Right cardiac atrium (tissue), 5 donors: ENCODE measurements around the gene SLC11A2. TPM values are rescaled to one million over a fixed set of nuclear protein-coding genes. Genes with fewer than 3 reads are reported as not detected.
A peak's percentile ranks its signal among the peaks of the same experiment; 100 is the strongest.
"Not testable (repeated sequence)": the region's sequence is repeated elsewhere in the genome, so short reads cannot be mapped to it uniquely, and the experiment has no call there.

Experiments
- ATAC-seq, 2 donors: fragments of 200-7000 bp; cut with Tn5 transposase; one replicate each; pipeline versions ENCODE4 v1.8.0 to v1.9.1; 2020; ENCODE audit warnings: moderate library complexity in 2 of 2, mild to moderate bottlenecking in 1 of 2
- DNase-seq, 3 donors: peaks; one replicate each; pipeline ENCODE4 v3.0.0-alpha.2; 2020
- H3K27ac ChIP-seq: one replicate; pipeline ENCODE4 v1.5.1; 2013; ENCODE audit warnings: mild to moderate bottlenecking, low read length, control low read depth, moderate library complexity
- H3K27me3 ChIP-seq: one replicate; pipeline ENCODE4 v1.6.1; 2013; ENCODE audit not compliant: control insufficient read depth, insufficient read depth
- H3K4me1 ChIP-seq: one replicate; pipeline ENCODE4 v1.6.1; 2013; ENCODE audit warnings: low read length; ENCODE audit not compliant: control insufficient read depth, insufficient read depth
- H3K4me3 ChIP-seq: one replicate; pipeline ENCODE4 v1.5.1; 2013; ENCODE audit warnings: low read length, control low read depth
- H3K9me3 ChIP-seq: one replicate; pipeline ENCODE4 v1.6.1; 2013; ENCODE audit warnings: low read length; ENCODE audit not compliant: control insufficient read depth
- WGBS: extraction: QIAGEN DNeasy Blood & Tissue Kit; methylation state at CpG from one replicate; pipeline ENCODE4 v1.1.7; 2013; 5-methylcytosine and 5-hydroxymethylcytosine counted together
- intact Hi-C, 4 donors: fragments of 100-400 bp; cut with DNase I; formaldehyde crosslinking; loops; one replicate each; pipeline versions ENCODE4 v1.11.0 to v1.14.0; 2022 to 2023
- polyA plus RNA-seq: library from polyadenylated mRNA; stranded (reverse); fragments of 200-250 nt; gene quantifications from one replicate; pipeline ENCODE4 v1.2.3, GENCODE V29; 2013
- total RNA-seq, 4 donors: library from RNA; stranded (reverse); fragmentation: NEBNext Ultra II Directional; extraction: Animal tissue kit (Norgen Biotek cat#: 25700); gene quantifications; one replicate each; pipeline ENCODE4 v1.2.1, GENCODE V29; 2021
- donor health status: healthy with polysubstance abuse.
- donor health status: DM: no; HTN: yes; CAD: no.
- donor health status: DM: no; HTN: no; CAD: no.
- donor health status: DM: no; HTN: yes; CAD: no; lungs with severe emphysema.
- donor health status: DM: yes; HTN: yes; CAD: no.

The SLC11A2 gene
- total and polyA plus RNA-seq, 5 donors: 19.0 to 52.4 (median 49.5) TPM

- no peak overlapping the region for H3K27ac ChIP-seq
- intact Hi-C loops: no loop called here
- ATAC-seq (no peak), DNase-seq (no peak)
- H3K27me3 ChIP-seq: no peaks in the 10 kb centered on the region
- WGBS: 90% methylated on average over 15 of the region's 15 CpGs
- no peak overlapping the region for H3K4me3 ChIP-seq
- H3K9me3 ChIP-seq: no peaks in the 10 kb centered on the region
- H3K4me1 ChIP-seq: no peaks in the 10 kb centered on the region
Measured at GRCh38 chr12:51027342-51027835, 1.2 kb upstream of the SLC11A2 start.

- no peaks in the 10 kb centered on the region for H3K27me3 ChIP-seq
- H3K4me3 ChIP-seq: peak overlapping the region; percentile 67
- peak overlapping the region; percentile 89 for H3K27ac ChIP-seq
- ATAC-seq (no peak), DNase-seq (no peak)
- intact Hi-C loops: no loop called here
- H3K9me3 ChIP-seq: no peaks in the 10 kb centered on the region
- peaks cover 3% of the 10 kb centered on the region for H3K4me1 ChIP-seq
- 12% methylated on average over 9 of the region's 9 CpGs for WGBS
Measured at GRCh38 chr12:51025338-51025835, 797 bp downstream of the SLC11A2 start.

GRCh38 chr12:51023625-51024382 is 2.4 kb downstream of the SLC11A2 start:
- Histone ChIP-seq H3K9me3 (no peaks in the 10 kb centered on the region), H3K4me1 (peaks cover 3% of the 10 kb centered on the region), H3K27ac (peak overlapping the region; percentile 62), H3K4me3 (peak overlapping the region; percentile 67), H3K27me3 (no peaks in the 10 kb centered on the region)
- no peak for DNase-seq
- 58% methylated on average over 4 of the region's 4 CpGs for WGBS
- ATAC-seq: no peak
- intact Hi-C loops: no loop called here

- peak overlapping the region; percentile 16 for H3K27ac ChIP-seq
Measured at GRCh38 chr12:51021694-51022093, 4.5 kb downstream of the SLC11A2 start.

GRCh38 chr12:51020448-51021182 is 5.6 kb downstream of the SLC11A2 start:
- Histone ChIP-seq H3K27me3 (no peaks in the 10 kb centered on the region), H3K27ac (no peak overlapping the region), H3K4me3 (no peak overlapping the region), H3K4me1 (peaks cover 4% of the 10 kb centered on the region), H3K9me3 (no peaks in the 10 kb centered on the region)
- 88% methylated on average over 7 of the region's 7 CpGs for WGBS
- intact Hi-C loops: no loop called here
- DNase-seq: no peak
- no peak for ATAC-seq

More at GRCh38 chr12:51021694-51022093, 4.5 kb downstream of the SLC11A2 start:
- intact Hi-C loops: no loop called here
- no peaks in the 10 kb centered on the region for H3K9me3 ChIP-seq
- no peak for DNase-seq
- H3K4me1 ChIP-seq: peaks cover 4% of the 10 kb centered on the region
- no peaks in the 10 kb centered on the region for H3K27me3 ChIP-seq
- H3K4me3 ChIP-seq: no peak overlapping the region
- ATAC-seq: no peak
- WGBS: 14% methylated on average over 1 of the region's 1 CpG

- Histone ChIP-seq H3K9me3 (no peaks in the 10 kb centered on the region), H3K4me1 (peaks cover 4% of the 10 kb centered on the region), H3K4me3 (no peak overlapping the region), H3K27me3 (no peaks in the 10 kb centered on the region), H3K27ac (no peak overlapping the region)
- WGBS: 79% methylated on average over 2 of the region's 2 CpGs
- intact Hi-C loops: no loop called here
- no peak for ATAC-seq
- DNase-seq: no peak
Measured at GRCh38 chr12:51019927-51020326, 6.3 kb downstream of the SLC11A2 start.

- H3K27ac ChIP-seq: no peak overlapping the region
- no peak for ATAC-seq
- H3K9me3 ChIP-seq: no peaks in the 10 kb centered on the region
- H3K4me3 ChIP-seq: no peak overlapping the region
- intact Hi-C loops: no loop called here
- H3K4me1 ChIP-seq: peaks cover 4% of the 10 kb centered on the region
- no peaks in the 10 kb centered on the region for H3K27me3 ChIP-seq
- WGBS: 86% methylated on average over 2 of the region's 2 CpGs
- no peak for DNase-seq
Measured at GRCh38 chr12:51018956-51019355, 7.2 kb downstream of the SLC11A2 start.

- ATAC-seq (no peak), DNase-seq (no peak)
- no peak overlapping the region for H3K4me3 ChIP-seq
- H3K27me3 ChIP-seq: no peaks in the 10 kb centered on the region
- no peaks in the 10 kb centered on the region for H3K9me3 ChIP-seq
- intact Hi-C loops: no loop called here
- peaks cover 4% of the 10 kb centered on the region for H3K4me1 ChIP-seq
- H3K27ac ChIP-seq: no peak overlapping the region
Measured at GRCh38 chr12:51017452-51017851, 8.7 kb downstream of the SLC11A2 start.

GRCh38 chr12:51014467-51014866 is 11.7 kb downstream of the SLC11A2 start:
- H3K27me3 ChIP-seq, H3K4me1 ChIP-seq, H3K27ac ChIP-seq, H3K4me3 ChIP-seq, ATAC-seq, DNase-seq, H3K9me3 ChIP-seq, intact Hi-C loops: not testable (repeated sequence)
- 86% methylated on average over 9 of the region's 9 CpGs for WGBS

GRCh38 chr12:51013441-51013840 is 12.7 kb downstream of the SLC11A2 start:
- intact Hi-C loops: no loop called here

GRCh38 chr12:51012570-51013236 is 13.5 kb downstream of the SLC11A2 start:
- intact Hi-C loops: no loop called here
- Histone ChIP-seq H3K4me3 (no peak overlapping the region), H3K27me3 (no peaks in the 10 kb centered on the region), H3K27ac (no peak overlapping the region), H3K9me3 (no peaks in the 10 kb centered on the region), H3K4me1 (peaks cover 1% of the 10 kb centered on the region)
- ATAC-seq: no peak
- no peak for DNase-seq
- WGBS: 65% methylated on average over 5 of the region's 5 CpGs

More at GRCh38 chr12:51013441-51013840, 12.7 kb downstream of the SLC11A2 start:
- no peaks in the 10 kb centered on the region for H3K9me3 ChIP-seq
- no peak overlapping the region for H3K4me3 ChIP-seq
- 97% methylated on average over 7 of the region's 7 CpGs for WGBS
- H3K27me3 ChIP-seq: no peaks in the 10 kb centered on the region
- no peak for ATAC-seq
- DNase-seq: no peak
- H3K27ac ChIP-seq: no peak overlapping the region
- H3K4me1 ChIP-seq: peaks cover 1% of the 10 kb centered on the region
